Large intestine (tissue), 3 donors: Measurements from ENCODE around the gene SUSD5. TPM values are rescaled to one million over a fixed set of nuclear protein-coding genes. Genes with fewer than 3 reads are reported as not detected.
"Not testable (repeated sequence)": the region's sequence is repeated elsewhere in the genome, so short reads cannot be mapped to it uniquely, and the experiment has no call there.

Source experiments
- DNase-seq, 2 donors: peaks; one replicate each; pipeline versions ENCODE4 v3.0.0 to v3.0.0-alpha.2; 2013
- H3K27ac ChIP-seq: one replicate; pipeline ENCODE4 v1.5.1; 2013; ENCODE audit warnings: low read length
- H3K27me3 ChIP-seq: 2 replicates; pipeline ENCODE4 v1.6.1; 2013; ENCODE audit warnings: low read length; ENCODE audit not compliant: control insufficient read depth, insufficient read depth
- H3K36me3 ChIP-seq: 2 replicates; pipeline ENCODE4 v1.6.1; 2013; ENCODE audit warnings: low read length; ENCODE audit not compliant: control insufficient read depth, insufficient read depth
- H3K4me1 ChIP-seq: one replicate; pipeline ENCODE4 v1.6.1; 2013; ENCODE audit warnings: low read length; ENCODE audit not compliant: control insufficient read depth, insufficient read depth
- H3K4me3 ChIP-seq: one replicate; pipeline ENCODE4 v1.5.1; 2013; ENCODE audit warnings: low read length
- H3K9me3 ChIP-seq: one replicate; pipeline ENCODE4 v1.6.1; 2013; ENCODE audit warnings: mild to moderate bottlenecking, low read depth, low read length, moderate library complexity; ENCODE audit not compliant: control insufficient read depth
- WGBS: methylation state at CpG from one replicate; pipeline ENCODE4 v1.1.5; 2013; ENCODE audit warnings: low lambda C conversion rate; ENCODE audit not compliant: insufficient coverage; 5-methylcytosine and 5-hydroxymethylcytosine counted together
- polyA plus RNA-seq: library from polyadenylated mRNA; unstranded; fragments of 120-200 nt; gene quantifications from one replicate; pipeline ENCODE4 v1.2.1, GENCODE V29; 2013

Gene SUSD5
- polyA plus RNA-seq, 1 donor = 1.2 TPM

DNA sequence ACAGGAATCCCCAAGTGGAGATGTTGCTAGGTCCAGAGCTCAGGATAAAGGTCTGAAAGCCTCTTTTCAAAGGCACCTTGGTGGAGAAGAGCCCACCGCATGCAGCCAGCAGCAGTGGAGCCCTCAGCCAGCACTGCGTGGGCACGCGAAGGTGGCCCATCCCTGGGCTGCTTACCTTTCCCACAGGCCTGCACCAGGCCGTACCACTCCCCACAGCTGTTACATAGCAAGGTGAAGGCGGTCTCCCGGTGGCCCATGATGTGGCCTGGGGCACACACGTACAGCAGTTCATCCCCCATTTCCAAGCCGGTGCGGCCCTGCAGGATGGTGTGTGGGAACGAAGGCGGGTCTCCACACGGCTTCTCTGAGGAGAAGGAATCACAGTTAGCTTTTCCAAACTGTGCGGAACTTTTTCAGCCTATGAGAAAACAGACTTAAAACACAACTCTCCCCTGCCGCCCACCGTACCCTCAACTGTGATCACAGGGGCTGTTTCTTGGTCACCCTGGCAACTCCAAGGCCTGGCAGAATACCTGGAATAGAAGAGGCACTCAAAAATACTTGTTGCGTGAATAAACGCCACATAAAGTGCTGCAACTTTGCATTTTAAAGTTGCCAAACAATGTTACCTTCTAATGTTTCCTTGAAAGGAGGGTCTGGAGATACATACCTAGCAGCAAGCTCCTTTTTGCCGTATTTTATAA, 43.7 kb downstream of the SUSD5 start:
- Histone ChIP-seq H3K4me1 (no peaks in the 10 kb centered on the region), H3K4me3 (no peak overlapping the region), H3K27me3 (no peaks in the 10 kb centered on the region), H3K9me3 (no peaks in the 10 kb centered on the region), H3K27ac (no peak overlapping the region), H3K36me3 (no peaks in the 10 kb centered on the region)
- no peak for DNase-seq
- no CpG with 5 or more reads among the region's 19 CpGs for WGBS

DNA sequence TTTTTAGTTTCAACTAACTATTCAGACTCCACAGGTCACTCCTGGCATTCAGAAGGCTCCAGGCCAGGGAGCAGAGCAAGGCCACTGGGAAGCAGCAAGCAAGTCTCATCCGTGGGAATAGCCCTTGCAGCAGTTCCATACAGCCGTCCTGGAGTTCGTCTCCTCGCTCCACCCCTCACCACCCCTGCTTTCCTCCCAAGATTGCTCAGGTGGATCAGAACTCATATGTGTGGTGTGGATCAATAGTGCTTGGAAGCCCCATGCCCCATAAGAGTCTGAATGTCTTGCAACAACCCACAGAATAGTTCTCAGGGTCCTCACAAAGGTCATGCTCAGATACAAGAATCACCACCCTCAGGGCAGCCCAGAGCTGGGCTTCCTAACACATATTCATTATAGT, 44.5 kb downstream of the SUSD5 start:
- Histone ChIP-seq H3K27me3 (no peaks in the 10 kb centered on the region), H3K4me1 (no peaks in the 10 kb centered on the region), H3K36me3 (no peaks in the 10 kb centered on the region), H3K27ac (no peak overlapping the region), H3K4me3 (no peak overlapping the region), H3K9me3 (no peaks in the 10 kb centered on the region)
- no CpG with 5 or more reads among the region's 4 CpGs for WGBS
- DNase-seq = no peak

DNA sequence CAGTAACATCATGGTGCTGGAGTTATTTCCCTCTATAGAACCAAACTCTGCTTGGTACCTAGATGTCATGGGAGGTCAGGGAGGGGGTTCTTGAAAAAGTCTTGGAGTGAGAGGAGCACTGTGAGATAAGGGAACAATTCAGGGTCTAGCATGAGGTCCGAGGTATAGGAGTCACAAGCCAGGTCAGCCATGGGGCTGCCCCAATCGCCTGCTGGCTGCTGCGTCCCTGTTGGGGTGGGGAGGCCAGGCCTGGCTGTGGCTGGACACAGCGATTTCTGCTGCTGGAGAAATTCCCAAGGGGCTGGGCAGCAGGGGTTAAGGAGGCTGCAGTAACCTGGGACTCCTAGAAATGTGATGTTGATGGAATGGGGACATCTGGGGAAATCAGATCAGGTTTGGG, 44.9 kb downstream of the SUSD5 start:
- Histone ChIP-seq H3K4me1 (no peaks in the 10 kb centered on the region), H3K4me3 (no peak overlapping the region), H3K9me3 (no peaks in the 10 kb centered on the region), H3K27me3 (no peaks in the 10 kb centered on the region), H3K27ac (no peak overlapping the region), H3K36me3 (no peaks in the 10 kb centered on the region)
- no CpG with 5 or more reads among the region's 4 CpGs for WGBS
- no peak for DNase-seq

DNA sequence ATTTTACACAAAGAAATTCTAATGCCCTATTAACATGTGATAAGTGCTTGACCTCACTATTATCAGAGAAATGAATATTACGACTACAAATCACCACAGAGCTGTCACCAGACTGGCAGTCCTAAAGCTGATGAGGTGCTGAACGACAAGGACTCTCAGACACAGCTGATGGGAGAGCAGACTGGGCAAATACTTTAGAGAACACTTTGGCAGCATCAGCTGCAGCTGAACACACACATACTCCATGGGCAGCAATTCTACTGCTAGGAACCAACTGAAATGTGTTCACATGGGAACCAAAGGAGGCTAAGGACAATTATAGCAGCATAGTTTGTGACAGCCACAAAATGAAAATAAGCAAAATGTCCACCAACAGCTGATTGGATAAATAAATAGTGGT, 45.5 kb downstream of the SUSD5 start:
- Histone ChIP-seq H3K36me3 (no peaks in the 10 kb centered on the region), H3K9me3 (no peaks in the 10 kb centered on the region), H3K27me3 (no peaks in the 10 kb centered on the region), H3K4me3 (no peak overlapping the region), H3K4me1 (no peaks in the 10 kb centered on the region), H3K27ac (no peak overlapping the region)
- DNase-seq = no peak
- WGBS = no CpG with 5 or more reads among the region's 2 CpGs

DNA sequence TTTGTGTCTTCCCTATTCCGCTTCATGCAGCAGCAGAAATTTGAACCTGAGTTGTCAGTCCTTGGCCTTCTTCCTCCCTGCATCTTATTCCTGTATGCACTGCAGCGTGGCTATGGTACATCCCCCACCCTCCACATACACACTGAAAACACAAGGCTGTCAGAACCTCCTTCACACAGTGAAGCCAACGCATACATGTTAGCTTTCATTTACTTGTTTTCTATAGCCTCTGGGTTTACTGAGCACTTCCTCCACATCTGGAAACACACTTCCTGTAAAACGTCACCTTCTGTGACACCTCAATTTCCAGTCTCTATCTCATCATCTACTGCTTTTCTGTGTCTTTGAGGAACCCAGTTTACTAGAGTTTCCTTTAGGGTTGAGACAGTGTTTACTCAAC, 47.0 kb downstream of the SUSD5 start:
- DNase-seq = peak in 1 of 2 donors; percentile 11
- Histone ChIP-seq H3K27me3 (no peaks in the 10 kb centered on the region), H3K4me1 (no peaks in the 10 kb centered on the region), H3K9me3 (no peaks in the 10 kb centered on the region), H3K4me3 (no peak overlapping the region), H3K27ac (no peak overlapping the region), H3K36me3 (no peaks in the 10 kb centered on the region)
- WGBS = no CpG with 5 or more reads among the region's 4 CpGs

DNA sequence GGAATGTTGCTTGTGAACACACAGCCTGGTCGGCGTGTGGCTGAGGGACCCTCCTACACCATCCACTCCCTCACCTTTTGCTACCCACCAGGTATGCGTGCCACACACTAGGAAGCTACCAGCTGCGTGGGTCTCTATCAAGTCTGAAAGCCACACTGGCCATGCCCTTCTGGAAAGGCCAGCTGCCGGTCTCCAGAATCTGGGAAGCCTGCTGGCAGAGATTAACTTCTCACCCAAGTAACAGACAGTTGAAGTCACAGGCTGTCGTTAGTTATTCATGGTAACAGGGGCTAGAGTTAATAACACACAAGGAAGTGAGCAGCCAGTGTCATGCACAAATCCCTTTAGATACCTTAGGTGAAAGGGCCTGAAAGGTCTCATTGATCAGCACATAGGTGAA, 48.1 kb downstream of the SUSD5 start:
- no peaks in the 10 kb centered on the region for H3K36me3 ChIP-seq
- DNase-seq = no peak
- no CpG with 5 or more reads among the region's 6 CpGs for WGBS
- no peak overlapping the region for H3K27ac ChIP-seq
- no peaks in the 10 kb centered on the region for H3K27me3 ChIP-seq
- H3K4me3 ChIP-seq = no peak overlapping the region
- H3K4me1 ChIP-seq = no peaks in the 10 kb centered on the region
- no peaks in the 10 kb centered on the region for H3K9me3 ChIP-seq

DNA sequence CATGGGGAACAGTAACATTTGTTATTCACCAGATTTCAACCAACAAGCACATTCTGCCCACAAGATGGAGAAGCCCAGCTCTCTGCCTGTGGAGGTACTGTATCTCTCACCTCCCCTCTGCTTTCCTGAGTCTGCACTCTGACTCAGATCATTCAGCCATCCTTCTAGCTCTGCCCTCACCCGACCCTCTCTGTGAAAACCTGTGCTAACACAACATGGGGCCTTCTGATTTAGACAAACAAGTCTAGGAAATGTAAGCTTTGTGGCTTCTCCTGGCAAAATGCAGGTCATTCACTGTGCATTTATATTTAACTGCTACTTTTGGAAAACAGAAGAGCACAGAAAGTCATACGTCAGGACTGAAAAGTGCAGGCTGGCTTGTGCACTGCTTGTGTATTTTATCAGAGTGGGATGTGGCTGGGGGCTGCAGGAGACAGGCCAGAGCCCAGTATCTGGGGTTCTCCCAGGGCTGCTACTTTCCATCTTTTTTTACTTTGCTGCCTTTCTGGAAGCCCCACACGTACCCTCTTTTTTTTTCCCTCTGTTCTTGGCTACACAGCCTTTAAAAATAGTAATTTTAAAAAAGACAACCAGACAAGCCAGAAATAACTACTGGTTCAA, 50.8 kb downstream of the SUSD5 start:
- Histone ChIP-seq H3K4me1 (no peaks in the 10 kb centered on the region), H3K36me3 (no peaks in the 10 kb centered on the region), H3K27ac (no peak overlapping the region), H3K4me3 (no peak overlapping the region), H3K9me3 (no peaks in the 10 kb centered on the region), H3K27me3 (no peaks in the 10 kb centered on the region)
- 40% methylated on average over 1 of the region's 3 CpGs for WGBS
- no peak for DNase-seq

DNA sequence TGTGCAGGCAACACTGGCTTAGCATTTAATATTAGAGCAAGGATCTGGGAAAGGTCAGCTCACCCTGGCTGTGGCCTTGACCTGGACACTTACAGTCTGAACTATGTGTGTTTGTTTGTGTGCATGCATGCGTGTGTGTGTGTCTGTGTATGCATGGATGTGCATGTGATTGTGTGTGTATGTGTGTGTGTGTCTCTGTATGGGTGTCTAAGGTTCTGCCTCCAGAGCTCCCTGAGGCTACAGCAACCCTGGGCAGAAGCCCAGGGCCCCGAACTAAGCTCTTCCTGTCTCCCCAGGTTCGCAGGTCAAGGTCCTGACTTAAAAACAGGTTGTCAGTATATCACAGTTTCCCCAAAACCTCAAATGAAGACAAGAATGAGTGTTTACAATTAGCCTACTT, 51.3 kb downstream of the SUSD5 start:
- WGBS = no CpG with 5 or more reads among the region's 3 CpGs

DNA sequence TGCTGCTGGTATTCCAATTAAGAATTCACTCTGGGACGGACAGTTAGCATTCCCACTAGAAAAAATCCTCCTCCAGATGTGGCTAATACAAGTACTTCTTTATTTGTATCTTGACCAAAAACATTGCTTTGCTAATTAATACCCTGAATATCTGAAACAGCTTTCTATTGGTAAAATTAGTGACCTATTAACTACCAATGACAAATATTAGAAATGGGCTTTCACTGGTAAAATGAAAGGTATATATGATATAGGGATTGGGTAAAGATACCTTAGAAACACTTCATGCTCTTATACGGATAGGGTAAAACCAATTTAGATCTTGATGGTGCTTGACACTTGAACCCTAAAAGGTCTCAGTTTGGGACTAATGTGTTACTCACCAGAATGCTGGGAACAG, 52.5 kb downstream of the SUSD5 start:
- no peaks in the 10 kb centered on the region for H3K27me3 ChIP-seq
- no peaks in the 10 kb centered on the region for H3K36me3 ChIP-seq
- no peak overlapping the region for H3K27ac ChIP-seq
- no peak overlapping the region for H3K4me3 ChIP-seq
- DNase-seq = no peak
- H3K4me1 ChIP-seq = no peaks in the 10 kb centered on the region
- H3K9me3 ChIP-seq = no peaks in the 10 kb centered on the region
- WGBS = no CpG with 5 or more reads among the region's 2 CpGs

More for the DNA sequence above, 51.3 kb downstream of the SUSD5 start:
- Histone ChIP-seq H3K27ac (no peak overlapping the region), H3K4me3 (no peak overlapping the region), H3K36me3 (no peaks in the 10 kb centered on the region), H3K4me1 (no peaks in the 10 kb centered on the region), H3K27me3 (no peaks in the 10 kb centered on the region), H3K9me3 (no peaks in the 10 kb centered on the region)
- DNase-seq = no peak

DNA sequence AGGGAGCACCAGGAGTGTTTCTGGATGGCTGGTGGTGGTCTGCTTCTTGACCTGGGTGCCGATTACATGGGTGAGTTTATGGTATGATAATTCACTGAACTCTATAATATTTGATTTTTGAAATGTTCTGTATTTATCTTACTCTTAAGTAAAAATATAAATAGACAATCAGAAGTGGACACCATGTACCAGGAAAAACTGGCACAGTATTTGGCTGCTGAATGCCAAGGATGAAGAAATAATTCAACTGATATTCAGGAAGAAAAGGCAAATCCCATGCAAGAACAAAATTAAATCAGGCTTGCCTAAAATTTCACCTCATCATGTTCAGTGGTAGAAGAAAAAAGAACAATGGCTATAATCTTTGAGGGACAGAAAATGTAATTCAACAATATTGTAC, 53.2 kb downstream of the SUSD5 start:
- H3K27me3 ChIP-seq = no peaks in the 10 kb centered on the region
- no peaks in the 10 kb centered on the region for H3K9me3 ChIP-seq
- H3K4me3 ChIP-seq = no peak overlapping the region
- WGBS = no CpG with 5 or more reads among the region's 1 CpG
- DNase-seq = no peak
- no peaks in the 10 kb centered on the region for H3K36me3 ChIP-seq
- H3K4me1 ChIP-seq = no peaks in the 10 kb centered on the region
- H3K27ac ChIP-seq = no peak overlapping the region

DNA sequence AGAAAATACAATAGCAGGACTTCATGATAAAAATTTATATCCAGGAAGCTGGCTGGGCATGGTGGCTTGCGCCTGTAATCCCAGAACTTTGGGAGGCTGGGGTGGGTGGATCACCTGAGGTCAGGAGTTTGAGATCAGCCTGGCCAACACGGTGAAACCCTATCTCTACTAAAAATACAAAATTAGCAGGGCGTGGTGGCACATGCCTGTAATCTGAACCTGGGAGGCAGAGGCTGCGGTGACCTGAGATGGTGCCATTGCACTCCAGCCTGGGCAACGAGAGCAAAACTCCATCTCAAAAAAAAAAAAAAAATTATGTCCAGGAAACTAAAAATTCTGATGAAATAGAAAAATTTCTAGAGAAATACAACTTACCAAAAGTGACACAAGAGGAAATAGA, 56.0 kb downstream of the SUSD5 start:
- H3K36me3 ChIP-seq, DNase-seq, H3K27me3 ChIP-seq, H3K9me3 ChIP-seq, H3K4me3 ChIP-seq, H3K4me1 ChIP-seq, H3K27ac ChIP-seq: not testable (repeated sequence)
- 100% methylated on average over 1 of the region's 5 CpGs for WGBS
